ENCODE data around the gene TFAP2A.
A peak's percentile ranks its signal among the peaks of the same experiment; 100 is the strongest.

The TFAP2A gene

DNA sequence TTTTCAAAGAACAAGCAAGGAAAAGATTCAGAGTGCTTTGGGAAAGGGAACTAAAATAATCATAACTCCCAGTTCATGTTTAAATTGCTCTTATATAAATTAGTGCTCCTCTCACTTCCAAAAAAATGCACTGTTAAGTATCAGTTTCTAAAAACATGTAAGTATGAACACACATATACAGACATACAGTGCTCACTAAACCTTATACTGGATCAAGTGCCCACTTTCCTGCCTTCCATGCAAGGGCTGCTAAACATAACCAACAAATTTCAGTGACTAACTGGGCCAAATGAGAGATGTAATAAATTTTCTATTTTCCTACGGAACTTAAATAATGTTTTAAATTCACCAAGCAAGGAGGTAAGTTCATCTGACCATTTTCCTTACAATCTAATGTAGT is 6.4 kb downstream of the TFAP2A start:
- H3K4me3 ChIP-seq (ENCODE audit: low read depth, low read length), result no peak overlapping the region
- H3K79me1 ChIP-seq (ENCODE audit: low read length), result peaks cover 43% of the 10 kb centered on the region
- no peak overlapping the region for H3K14ac ChIP-seq (ENCODE audit: low read length)
- DNase-seq, result no peak
- no peak overlapping the region for H2AK5ac ChIP-seq (ENCODE audit: low read length)
- H2BK5ac ChIP-seq (ENCODE audit: low read depth, low read length, poor library complexity), result no peak overlapping the region
- WGBS (ENCODE audit: extremely low coverage, insufficient coverage, insufficient read length), result no CpG with 5 or more reads among the region's 1 CpG
- H3K4me2 ChIP-seq (ENCODE audit: low read length), result peak overlapping the region; percentile 59
- no peak overlapping the region for H4K8ac ChIP-seq (ENCODE audit: low read depth, low read length)
- peaks cover 24 to 33% of the 10 kb centered on the region in 2 experiments for H3K36me3 ChIP-seq (ENCODE audit: control insufficient read depth in 1 of 2, insufficient read depth in 2 of 2, low read length in 2 of 2)
- no peak overlapping the region for H3K18ac ChIP-seq (ENCODE audit: low read length)
- H2AFZ ChIP-seq (ENCODE audit: insufficient read depth, low read length, poor library complexity), result no peak overlapping the region
- no peak overlapping the region for H2BK120ac ChIP-seq (ENCODE audit: insufficient read depth, low read length, poor library complexity)
- H3K23ac ChIP-seq (ENCODE audit: low read length), result no peak overlapping the region
- no peak overlapping the region for H3K4ac ChIP-seq (ENCODE audit: low read depth, low read length)
- no peaks in the 10 kb centered on the region for H3K27me3 ChIP-seq (ENCODE audit: insufficient read depth, low read length)
- no peak overlapping the region for H4K91ac ChIP-seq (ENCODE audit: low read depth, low read length)
- no peak overlapping the region for H3K9ac ChIP-seq (ENCODE audit: low read length)
- H2BK12ac ChIP-seq (ENCODE audit: low read length), result no peak overlapping the region
- H3K79me2 ChIP-seq (ENCODE audit: control insufficient read depth, insufficient read depth, low read length, poor library complexity), result peaks cover 37% of the 10 kb centered on the region
- H4K12ac ChIP-seq (ENCODE audit: low read depth, low read length), result no peak overlapping the region
- peaks cover 13 to 16% of the 10 kb centered on the region in 2 experiments for H3K4me1 ChIP-seq (ENCODE audit: control insufficient read depth in 1 of 2, insufficient read depth in 2 of 2, low read length in 2 of 2)
- no peaks in the 10 kb centered on the region for H3K9me3 ChIP-seq (ENCODE audit: insufficient read depth, low read depth, low read length)
- H3K27ac ChIP-seq (ENCODE audit: low read depth, low read length), result no peak overlapping the region

DNA sequence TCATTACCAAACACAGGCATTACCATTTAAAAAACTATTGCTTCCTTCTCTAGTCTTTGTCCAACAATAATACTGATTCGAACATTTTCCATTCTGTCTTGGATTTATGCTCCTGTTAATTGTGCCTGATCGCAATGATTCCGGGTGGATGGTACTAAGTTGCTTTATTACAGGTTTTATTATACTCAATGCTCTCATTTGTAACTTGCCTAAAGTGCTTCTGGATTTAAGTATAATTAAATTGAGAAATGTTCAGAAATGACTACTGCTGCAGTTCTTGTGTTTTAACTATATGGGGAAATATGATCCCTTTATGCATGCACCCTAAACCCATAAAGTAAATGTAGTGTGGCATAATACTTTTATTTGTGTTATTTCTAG is 7.2 kb downstream of the TFAP2A start:
- no peak overlapping the region for H3K4me3 ChIP-seq (ENCODE audit: low read depth, low read length)
- H3K14ac ChIP-seq (ENCODE audit: low read length), result no peak overlapping the region
- peaks cover 14 to 20% of the 10 kb centered on the region in 2 experiments for H3K4me1 ChIP-seq (ENCODE audit: control insufficient read depth in 1 of 2, insufficient read depth in 2 of 2, low read length in 2 of 2)
- peaks cover 38% of the 10 kb centered on the region for H3K79me1 ChIP-seq (ENCODE audit: low read length)
- H2BK5ac ChIP-seq (ENCODE audit: low read depth, low read length, poor library complexity), result no peak overlapping the region
- no peak overlapping the region for H3K23ac ChIP-seq (ENCODE audit: low read length)
- peak overlapping the region; percentile 41 for H3K4me2 ChIP-seq (ENCODE audit: low read length)
- no peak overlapping the region for H4K91ac ChIP-seq (ENCODE audit: low read depth, low read length)
- DNase-seq, result no peak
- H3K9ac ChIP-seq (ENCODE audit: low read length), result no peak overlapping the region
- H2AFZ ChIP-seq (ENCODE audit: insufficient read depth, low read length, poor library complexity), result no peak overlapping the region
- no peaks in the 10 kb centered on the region for H3K27me3 ChIP-seq (ENCODE audit: insufficient read depth, low read length)
- H3K18ac ChIP-seq (ENCODE audit: low read length), result no peak overlapping the region
- H4K12ac ChIP-seq (ENCODE audit: low read depth, low read length), result no peak overlapping the region
- H3K27ac ChIP-seq (ENCODE audit: low read depth, low read length), result no peak overlapping the region
- H2BK12ac ChIP-seq (ENCODE audit: low read length), result no peak overlapping the region
- H3K79me2 ChIP-seq (ENCODE audit: control insufficient read depth, insufficient read depth, low read length, poor library complexity), result peaks cover 29% of the 10 kb centered on the region
- H2BK120ac ChIP-seq (ENCODE audit: insufficient read depth, low read length, poor library complexity), result no peak overlapping the region
- H3K9me3 ChIP-seq (ENCODE audit: insufficient read depth, low read depth, low read length), result no peaks in the 10 kb centered on the region
- H3K36me3 ChIP-seq (ENCODE audit: control insufficient read depth in 1 of 2, insufficient read depth in 2 of 2, low read length in 2 of 2), result peaks cover 24 to 36% of the 10 kb centered on the region in 2 experiments
- H4K8ac ChIP-seq (ENCODE audit: low read depth, low read length), result no peak overlapping the region
- WGBS (ENCODE audit: extremely low coverage, insufficient coverage, insufficient read length), result no CpG with 5 or more reads among the region's 3 CpGs
- H2AK5ac ChIP-seq (ENCODE audit: low read length), result no peak overlapping the region
- H3K4ac ChIP-seq (ENCODE audit: low read depth, low read length), result no peak overlapping the region

DNA sequence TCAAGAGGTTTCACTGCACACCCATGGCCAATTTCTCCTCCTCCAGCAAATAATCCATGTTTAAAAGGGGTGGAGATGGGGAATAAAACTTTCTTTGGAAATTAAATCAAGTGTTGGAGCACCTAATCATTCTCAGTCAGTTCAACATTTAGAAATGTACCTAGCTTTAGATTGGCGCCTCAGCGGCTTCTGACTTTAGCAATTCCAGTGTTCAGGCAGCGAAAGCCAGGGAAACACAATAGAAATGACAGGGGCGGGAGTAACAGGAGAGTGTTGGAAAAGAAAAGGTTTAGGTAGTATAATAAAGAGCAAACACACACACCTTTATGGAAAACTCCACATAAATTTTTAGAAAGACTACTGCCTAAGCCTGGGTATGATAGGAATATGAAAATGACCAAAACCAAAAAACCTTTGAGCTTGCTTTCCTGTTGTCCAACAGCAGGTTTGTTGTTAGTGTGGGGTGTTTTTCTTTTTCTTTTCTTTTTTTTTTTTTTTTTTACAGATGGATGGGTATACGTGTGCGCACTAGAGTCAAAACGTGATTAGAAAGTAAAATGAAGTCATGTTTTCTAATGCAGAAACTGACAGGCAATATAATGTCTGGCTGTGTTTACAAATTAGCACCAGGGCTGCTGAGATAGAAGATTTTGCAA is 7.7 kb downstream of the TFAP2A start:
- Histone ChIP-seq H3K4me2 (ENCODE audit: low read length) (peak overlapping the region; percentile 41), H3K4me3 (ENCODE audit: low read depth, low read length) (no peak overlapping the region), H3K9me3 (ENCODE audit: insufficient read depth, low read depth, low read length) (no peaks in the 10 kb centered on the region), H2BK5ac (ENCODE audit: low read depth, low read length, poor library complexity) (no peak overlapping the region), H2BK120ac (ENCODE audit: insufficient read depth, low read length, poor library complexity) (no peak overlapping the region), H4K91ac (ENCODE audit: low read depth, low read length) (no peak overlapping the region), H3K23ac (ENCODE audit: low read length) (no peak overlapping the region), H2AFZ (ENCODE audit: insufficient read depth, low read length, poor library complexity) (no peak overlapping the region), H3K9ac (ENCODE audit: low read length) (no peak overlapping the region), H3K4me1 (ENCODE audit: control insufficient read depth in 1 of 2, insufficient read depth in 2 of 2, low read length in 2 of 2) (peaks cover 14 to 20% of the 10 kb centered on the region in 2 experiments), H3K79me2 (ENCODE audit: control insufficient read depth, insufficient read depth, low read length, poor library complexity) (peaks cover 27% of the 10 kb centered on the region), H4K12ac (ENCODE audit: low read depth, low read length) (no peak overlapping the region), H3K27me3 (ENCODE audit: insufficient read depth, low read length) (no peaks in the 10 kb centered on the region), H3K18ac (ENCODE audit: low read length) (no peak overlapping the region), H2AK5ac (ENCODE audit: low read length) (no peak overlapping the region), H2BK12ac (ENCODE audit: low read length) (no peak overlapping the region), H3K79me1 (ENCODE audit: low read length) (peaks cover 34% of the 10 kb centered on the region), H3K36me3 (ENCODE audit: control insufficient read depth in 1 of 2, insufficient read depth in 2 of 2, low read length in 2 of 2) (peaks cover 24 to 38% of the 10 kb centered on the region in 2 experiments), H3K27ac (ENCODE audit: low read depth, low read length) (peak overlapping the region; percentile 26), H3K14ac (ENCODE audit: low read length) (no peak overlapping the region), H4K8ac (ENCODE audit: low read depth, low read length) (no peak overlapping the region), H3K4ac (ENCODE audit: low read depth, low read length) (no peak overlapping the region)
- WGBS (ENCODE audit: extremely low coverage, insufficient coverage, insufficient read length), result no CpG with 5 or more reads among the region's 7 CpGs
- DNase-seq, result no peak

DNA sequence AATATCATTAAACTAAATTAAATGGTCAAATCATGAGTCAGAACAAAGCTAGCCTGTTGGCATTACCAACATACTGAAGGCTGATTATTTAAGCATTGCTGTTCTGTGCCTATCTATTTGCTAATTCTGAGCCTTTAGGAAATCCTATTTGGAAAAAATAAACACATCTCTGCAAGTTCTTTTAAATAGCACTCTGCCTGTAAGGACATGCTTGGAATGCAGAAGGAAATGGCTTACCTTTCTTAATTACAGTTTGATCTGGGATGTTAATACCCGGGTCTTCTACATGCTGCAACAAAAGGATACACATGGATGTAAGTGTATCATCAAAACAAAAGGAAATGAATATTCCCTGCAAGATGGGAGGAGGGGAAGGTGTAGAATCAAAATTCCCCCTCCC is 8.3 kb downstream of the TFAP2A start:
- Histone ChIP-seq H2BK120ac (ENCODE audit: insufficient read depth, low read length, poor library complexity) (no peak overlapping the region), H3K18ac (ENCODE audit: low read length) (no peak overlapping the region), H3K9ac (ENCODE audit: low read length) (no peak overlapping the region), H3K14ac (ENCODE audit: low read length) (no peak overlapping the region), H3K79me1 (ENCODE audit: low read length) (peaks cover 28% of the 10 kb centered on the region), H2BK5ac (ENCODE audit: low read depth, low read length, poor library complexity) (no peak overlapping the region), H3K27ac (ENCODE audit: low read depth, low read length) (no peak overlapping the region), H4K12ac (ENCODE audit: low read depth, low read length) (no peak overlapping the region), H3K23ac (ENCODE audit: low read length) (no peak overlapping the region), H3K9me3 (ENCODE audit: insufficient read depth, low read depth, low read length) (no peaks in the 10 kb centered on the region), H3K4ac (ENCODE audit: low read depth, low read length) (no peak overlapping the region), H4K8ac (ENCODE audit: low read depth, low read length) (no peak overlapping the region), H3K79me2 (ENCODE audit: control insufficient read depth, insufficient read depth, low read length, poor library complexity) (peaks cover 22% of the 10 kb centered on the region), H3K4me3 (ENCODE audit: low read depth, low read length) (no peak overlapping the region), H3K27me3 (ENCODE audit: insufficient read depth, low read length) (no peaks in the 10 kb centered on the region), H2AK5ac (ENCODE audit: low read length) (no peak overlapping the region), H3K4me2 (ENCODE audit: low read length) (no peak overlapping the region), H2BK12ac (ENCODE audit: low read length) (no peak overlapping the region), H3K36me3 (ENCODE audit: control insufficient read depth in 1 of 2, insufficient read depth in 2 of 2, low read length in 2 of 2) (peaks cover 20 to 41% of the 10 kb centered on the region in 2 experiments), H2AFZ (ENCODE audit: insufficient read depth, low read length, poor library complexity) (no peak overlapping the region), H4K91ac (ENCODE audit: low read depth, low read length) (no peak overlapping the region), H3K4me1 (ENCODE audit: control insufficient read depth in 1 of 2, insufficient read depth in 2 of 2, low read length in 2 of 2) (peaks cover 14 to 21% of the 10 kb centered on the region in 2 experiments)
- no CpG with 5 or more reads among the region's 1 CpG for WGBS (ENCODE audit: extremely low coverage, insufficient coverage, insufficient read length)
- DNase-seq, result no peak

Measured in trophoblast cell (in vitro differentiated cells and primary cell).